ENCODE measurements around the gene MALRD1.

The MALRD1 gene

GRCh38 chr10:19688344-19688743 lies 639.7 kb downstream of the MALRD1 start:
- no peaks in the 10 kb centered on the region for H3K36me3 ChIP-seq (ENCODE audit: control insufficient read depth, insufficient read depth, low read length, severe bottlenecking)
- no peaks in the 10 kb centered on the region for H3K9me3 ChIP-seq (ENCODE audit: control insufficient read depth, low read length)
- H3K9ac ChIP-seq (ENCODE audit: low read length): no peak overlapping the region
- no peaks in the 10 kb centered on the region for H3K4me1 ChIP-seq (ENCODE audit: control insufficient read depth, insufficient read depth, low read length)
- no peaks in the 10 kb centered on the region for H3K27me3 ChIP-seq (replicated peaks; ENCODE audit: control insufficient read depth, insufficient read depth, low read length)
- no peak for DNase-seq (ENCODE audit: low read depth)
- H3K4me3 ChIP-seq (ENCODE audit: low read length): no peak overlapping the region

GRCh38 chr10:19689231-19689630 lies 640.6 kb downstream of the MALRD1 start:
- H3K9ac ChIP-seq (ENCODE audit: low read length): no peak overlapping the region
- no peaks in the 10 kb centered on the region for H3K9me3 ChIP-seq (ENCODE audit: control insufficient read depth, low read length)
- no peak for DNase-seq (ENCODE audit: low read depth)
- H3K4me3 ChIP-seq (ENCODE audit: low read length): no peak overlapping the region
- H3K27me3 ChIP-seq (replicated peaks; ENCODE audit: control insufficient read depth, insufficient read depth, low read length): no peaks in the 10 kb centered on the region
- H3K4me1 ChIP-seq (ENCODE audit: control insufficient read depth, insufficient read depth, low read length): no peaks in the 10 kb centered on the region
- H3K36me3 ChIP-seq (ENCODE audit: control insufficient read depth, insufficient read depth, low read length, severe bottlenecking): no peaks in the 10 kb centered on the region

- H3K9me3 ChIP-seq (ENCODE audit: control insufficient read depth, low read length): no peaks in the 10 kb centered on the region
- no peaks in the 10 kb centered on the region for H3K4me1 ChIP-seq (ENCODE audit: control insufficient read depth, insufficient read depth, low read length)
- no peaks in the 10 kb centered on the region for H3K27me3 ChIP-seq (replicated peaks; ENCODE audit: control insufficient read depth, insufficient read depth, low read length)
- H3K9ac ChIP-seq (ENCODE audit: low read length): no peak overlapping the region
- no peak for DNase-seq (ENCODE audit: low read depth)
- no peaks in the 10 kb centered on the region for H3K36me3 ChIP-seq (ENCODE audit: control insufficient read depth, insufficient read depth, low read length, severe bottlenecking)
- H3K4me3 ChIP-seq (ENCODE audit: low read length): no peak overlapping the region
Observed at GRCh38 chr10:19699299-19699698, 650.7 kb downstream of the MALRD1 start.

DNA sequence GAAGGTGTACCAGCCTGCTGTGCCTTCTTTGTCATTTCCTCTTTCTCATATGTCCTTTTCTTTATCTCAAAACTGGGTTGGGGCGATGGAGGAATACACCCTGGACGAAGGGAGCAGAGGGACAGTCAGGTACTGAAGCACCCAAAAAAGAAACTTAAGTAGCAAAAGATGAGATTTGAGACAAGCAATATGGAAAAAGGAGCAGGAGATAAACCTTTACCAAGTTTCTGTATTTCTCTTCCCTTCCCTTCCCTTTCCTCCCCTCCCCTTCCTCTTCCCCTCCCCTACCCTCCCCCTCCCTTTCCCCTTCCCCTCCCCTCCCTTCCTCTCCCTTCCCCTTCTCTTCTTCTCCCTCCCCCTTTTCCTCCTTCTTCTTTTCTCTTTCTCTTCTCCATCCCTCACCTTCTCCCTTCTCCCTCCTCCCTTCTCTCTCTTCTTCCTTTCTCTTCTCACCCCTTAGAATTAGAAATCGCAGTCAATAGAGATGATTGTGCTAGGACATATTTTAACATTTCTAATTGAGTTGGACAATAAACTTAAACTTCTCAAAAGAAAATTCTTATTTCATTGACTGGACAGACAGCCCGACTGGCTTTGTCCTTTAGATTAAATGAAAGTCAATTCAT lies 652.9 kb downstream of the MALRD1 start:
- Histone ChIP-seq H3K36me3 (ENCODE audit: control insufficient read depth, insufficient read depth, low read length, severe bottlenecking) (no peaks in the 10 kb centered on the region), H3K27me3 (replicated peaks; ENCODE audit: control insufficient read depth, insufficient read depth, low read length) (no peaks in the 10 kb centered on the region), H3K4me1 (ENCODE audit: control insufficient read depth, insufficient read depth, low read length) (peaks cover 3% of the 10 kb centered on the region), H3K9me3 (ENCODE audit: control insufficient read depth, low read length) (no peaks in the 10 kb centered on the region), H3K9ac (ENCODE audit: low read length) (no peak overlapping the region), H3K4me3 (ENCODE audit: low read length) (no peak overlapping the region)
- no peak for DNase-seq (ENCODE audit: low read depth)

DNA sequence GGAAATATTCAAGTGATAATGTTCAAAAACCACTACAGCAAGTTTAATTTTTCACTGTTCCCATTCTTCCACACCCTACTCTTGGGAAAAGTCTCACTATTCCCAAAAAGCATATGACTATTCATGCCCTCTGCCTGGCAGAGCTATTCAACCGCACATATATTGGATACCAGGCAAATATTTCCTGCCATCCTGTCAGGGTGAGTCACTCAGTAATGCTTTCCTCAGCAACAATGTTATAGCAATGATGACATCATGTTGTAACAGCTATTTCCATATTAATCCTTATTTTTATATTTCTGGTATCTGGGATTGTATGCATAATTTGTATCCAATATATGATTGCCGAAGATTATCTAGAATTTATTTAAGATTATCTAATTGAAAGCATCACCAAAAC lies 653.6 kb downstream of the MALRD1 start:
- Histone ChIP-seq H3K9me3 (ENCODE audit: control insufficient read depth, low read length) (no peaks in the 10 kb centered on the region), H3K27me3 (replicated peaks; ENCODE audit: control insufficient read depth, insufficient read depth, low read length) (no peaks in the 10 kb centered on the region), H3K9ac (ENCODE audit: low read length) (no peak overlapping the region), H3K4me1 (ENCODE audit: control insufficient read depth, insufficient read depth, low read length) (peaks cover 3% of the 10 kb centered on the region), H3K4me3 (ENCODE audit: low read length) (no peak overlapping the region), H3K36me3 (ENCODE audit: control insufficient read depth, insufficient read depth, low read length, severe bottlenecking) (no peaks in the 10 kb centered on the region)
- DNase-seq (ENCODE audit: low read depth): peak; percentile 20

DNA sequence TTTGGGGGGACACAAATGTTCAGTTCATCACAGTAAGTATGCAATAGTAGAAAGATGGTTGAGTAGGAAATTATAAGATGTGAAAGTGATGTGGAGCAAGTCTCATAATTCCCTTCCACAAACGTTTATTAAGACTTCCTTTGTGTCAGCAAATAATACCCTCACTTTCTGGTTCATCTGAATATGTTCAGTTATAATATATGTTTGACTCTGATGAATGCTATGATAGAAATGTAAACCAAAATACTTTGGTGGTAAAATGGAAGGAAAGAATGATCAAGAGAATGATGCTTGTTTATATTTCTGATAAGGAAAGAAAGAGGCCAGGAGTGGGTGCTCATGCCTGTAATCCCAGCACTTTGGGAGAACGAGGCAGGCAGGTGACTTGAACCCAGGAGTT lies 655.9 kb downstream of the MALRD1 start:
- Histone ChIP-seq H3K4me1 (ENCODE audit: control insufficient read depth, insufficient read depth, low read length) (peaks cover 3% of the 10 kb centered on the region), H3K36me3 (ENCODE audit: control insufficient read depth, insufficient read depth, low read length, severe bottlenecking) (no peaks in the 10 kb centered on the region), H3K9ac (ENCODE audit: low read length) (no peak overlapping the region), H3K9me3 (ENCODE audit: control insufficient read depth, low read length) (no peaks in the 10 kb centered on the region), H3K4me3 (ENCODE audit: low read length) (no peak overlapping the region), H3K27me3 (replicated peaks; ENCODE audit: control insufficient read depth, insufficient read depth, low read length) (no peaks in the 10 kb centered on the region)
- peak; percentile 3 for DNase-seq (ENCODE audit: low read depth)

- H3K4me3 ChIP-seq (ENCODE audit: low read length): no peak overlapping the region
- no peaks in the 10 kb centered on the region for H3K9me3 ChIP-seq (ENCODE audit: control insufficient read depth, low read length)
- no peak overlapping the region for H3K9ac ChIP-seq (ENCODE audit: low read length)
- H3K27me3 ChIP-seq (replicated peaks; ENCODE audit: control insufficient read depth, insufficient read depth, low read length): no peaks in the 10 kb centered on the region
- H3K4me1 ChIP-seq (ENCODE audit: control insufficient read depth, insufficient read depth, low read length): peaks cover 3% of the 10 kb centered on the region
- DNase-seq (ENCODE audit: low read depth): no peak
- H3K36me3 ChIP-seq (ENCODE audit: control insufficient read depth, insufficient read depth, low read length, severe bottlenecking): no peaks in the 10 kb centered on the region
Observed at GRCh38 chr10:19705250-19705649, 656.6 kb downstream of the MALRD1 start.

DNA sequence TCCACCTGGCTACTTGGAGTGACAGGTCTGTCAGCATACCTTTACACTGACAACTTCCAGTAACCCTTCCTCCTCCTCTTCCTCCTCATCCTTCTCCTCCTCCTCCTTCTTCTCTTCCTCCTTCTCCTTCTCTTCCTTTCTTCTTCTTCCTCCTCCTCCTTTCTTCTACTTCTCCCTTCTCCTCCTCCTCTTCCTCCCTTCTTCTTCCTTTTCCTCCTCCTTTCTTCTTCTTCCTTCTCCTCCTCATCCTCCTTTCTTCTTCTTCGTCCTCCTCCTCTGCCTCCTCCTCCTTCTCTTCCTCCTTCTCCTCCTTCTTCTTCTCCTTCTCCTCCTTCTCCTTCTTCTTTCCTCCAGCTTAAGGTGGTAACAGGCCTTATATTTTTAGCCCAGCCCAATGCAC lies 658.3 kb downstream of the MALRD1 start:
- H3K36me3 ChIP-seq (ENCODE audit: control insufficient read depth, insufficient read depth, low read length, severe bottlenecking): no peaks in the 10 kb centered on the region
- DNase-seq (ENCODE audit: low read depth): no peak
- H3K9me3 ChIP-seq (ENCODE audit: control insufficient read depth, low read length): peaks cover 11% of the 10 kb centered on the region
- H3K4me1 ChIP-seq (ENCODE audit: control insufficient read depth, insufficient read depth, low read length): peaks cover 3% of the 10 kb centered on the region
- no peak overlapping the region for H3K9ac ChIP-seq (ENCODE audit: low read length)
- H3K27me3 ChIP-seq (replicated peaks; ENCODE audit: control insufficient read depth, insufficient read depth, low read length): no peaks in the 10 kb centered on the region
- H3K4me3 ChIP-seq (ENCODE audit: low read length): no peak overlapping the region

GRCh38 chr10:19707376-19707775 lies 658.8 kb downstream of the MALRD1 start:
- H3K9me3 ChIP-seq (ENCODE audit: control insufficient read depth, low read length): peaks cover 16% of the 10 kb centered on the region
- no peak for DNase-seq (ENCODE audit: low read depth)
- H3K27me3 ChIP-seq (replicated peaks; ENCODE audit: control insufficient read depth, insufficient read depth, low read length): no peaks in the 10 kb centered on the region
- peaks cover 3% of the 10 kb centered on the region for H3K4me1 ChIP-seq (ENCODE audit: control insufficient read depth, insufficient read depth, low read length)
- no peaks in the 10 kb centered on the region for H3K36me3 ChIP-seq (ENCODE audit: control insufficient read depth, insufficient read depth, low read length, severe bottlenecking)
- H3K4me3 ChIP-seq (ENCODE audit: low read length): no peak overlapping the region
- no peak overlapping the region for H3K9ac ChIP-seq (ENCODE audit: low read length)

DNA sequence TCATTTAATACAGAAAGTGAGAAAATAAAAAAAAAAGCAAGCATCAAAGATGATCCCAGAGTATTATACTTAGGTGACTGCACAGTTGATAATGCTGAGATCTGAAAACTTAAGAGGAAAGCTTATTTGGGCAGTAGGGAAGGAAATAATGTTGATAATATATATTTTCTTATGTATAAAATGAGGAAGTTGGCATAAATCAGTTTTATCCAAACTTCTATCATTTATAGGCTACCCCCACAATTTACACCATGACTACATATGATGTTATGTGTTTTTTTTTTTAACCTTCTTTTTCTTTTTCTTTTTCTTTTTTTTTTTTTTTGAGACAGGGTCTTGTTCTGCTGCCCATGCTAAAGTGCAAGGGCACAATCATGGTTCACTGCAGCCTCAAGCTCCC lies 659.4 kb downstream of the MALRD1 start:
- no peaks in the 10 kb centered on the region for H3K36me3 ChIP-seq (ENCODE audit: control insufficient read depth, insufficient read depth, low read length, severe bottlenecking)
- no peaks in the 10 kb centered on the region for H3K27me3 ChIP-seq (replicated peaks; ENCODE audit: control insufficient read depth, insufficient read depth, low read length)
- no peak overlapping the region for H3K9ac ChIP-seq (ENCODE audit: low read length)
- H3K9me3 ChIP-seq (ENCODE audit: control insufficient read depth, low read length): peaks cover 20% of the 10 kb centered on the region
- no peak overlapping the region for H3K4me3 ChIP-seq (ENCODE audit: low read length)
- DNase-seq (ENCODE audit: low read depth): no peak
- H3K4me1 ChIP-seq (ENCODE audit: control insufficient read depth, insufficient read depth, low read length): peaks cover 3% of the 10 kb centered on the region

GRCh38 chr10:19710600-19710999 lies 662.0 kb downstream of the MALRD1 start:
- no peaks in the 10 kb centered on the region for H3K27me3 ChIP-seq (replicated peaks; ENCODE audit: control insufficient read depth, insufficient read depth, low read length)
- H3K36me3 ChIP-seq (ENCODE audit: control insufficient read depth, insufficient read depth, low read length, severe bottlenecking): no peaks in the 10 kb centered on the region
- no peak for DNase-seq (ENCODE audit: low read depth)
- H3K4me3 ChIP-seq (ENCODE audit: low read length): no peak overlapping the region
- H3K9ac ChIP-seq (ENCODE audit: low read length): no peak overlapping the region
- peaks cover 20% of the 10 kb centered on the region for H3K9me3 ChIP-seq (ENCODE audit: control insufficient read depth, low read length)
- no peaks in the 10 kb centered on the region for H3K4me1 ChIP-seq (ENCODE audit: control insufficient read depth, insufficient read depth, low read length)

DNA sequence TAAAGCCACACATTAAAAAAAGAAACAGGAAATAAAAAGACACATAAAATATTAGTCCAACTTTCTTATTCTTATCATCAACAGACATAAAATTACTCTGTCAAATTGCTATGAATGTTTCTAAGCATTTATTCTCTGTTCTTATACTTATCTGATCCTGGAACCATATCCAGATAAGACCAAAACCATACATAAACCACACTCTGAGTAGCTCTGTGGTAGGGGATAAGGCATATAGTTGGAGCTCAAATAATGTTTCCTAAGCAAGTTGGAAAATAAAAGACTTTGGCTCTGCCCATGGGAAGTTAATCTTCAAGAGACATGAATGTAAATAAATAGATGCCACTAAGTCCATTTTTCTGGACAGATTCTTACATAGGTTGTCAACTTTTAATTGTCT lies 664.6 kb downstream of the MALRD1 start:
- no peak overlapping the region for H3K4me3 ChIP-seq (ENCODE audit: low read length)
- H3K9me3 ChIP-seq (ENCODE audit: control insufficient read depth, low read length): peaks cover 20% of the 10 kb centered on the region
- H3K4me1 ChIP-seq (ENCODE audit: control insufficient read depth, insufficient read depth, low read length): no peaks in the 10 kb centered on the region
- no peak for DNase-seq (ENCODE audit: low read depth)
- H3K27me3 ChIP-seq (replicated peaks; ENCODE audit: control insufficient read depth, insufficient read depth, low read length): no peaks in the 10 kb centered on the region
- H3K9ac ChIP-seq (ENCODE audit: low read length): no peak overlapping the region
- H3K36me3 ChIP-seq (ENCODE audit: control insufficient read depth, insufficient read depth, low read length, severe bottlenecking): no peaks in the 10 kb centered on the region

Data from adipocyte (in vitro differentiated cells).